GM18526 (cell line): Measurements from ENCODE around the gene TAF11L14.

Experiments
- POLR2A ChIP-seq: IDR thresholded peaks from 3 replicates; pipeline ENCODE4 v1.6.1; 2011; ENCODE audit not compliant: insufficient read length; ENCODE audit errors: extremely low read depth

Gene TAF11L14

GRCh38 chr5:17666726-17667235 is 32.5 kb downstream of the TAF11L14 start:
- TF ChIP-seq POLR2A: no peak

GRCh38 chr5:17670353-17670752 is 36.1 kb downstream of the TAF11L14 start:
- TF ChIP-seq POLR2A: no peak

- TF ChIP-seq POLR2A: no peak
These were observed 44.6 kb downstream of the TAF11L14 start for GRCh38 chr5:17678751-17679324.

- no peak for TF ChIP-seq POLR2A
These were observed 45.4 kb downstream of the TAF11L14 start for GRCh38 chr5:17679597-17680203.

- TF ChIP-seq POLR2A: no peak
These were observed 46.5 kb downstream of the TAF11L14 start for GRCh38 chr5:17680737-17681136.
